SK-N-MC (cell line): ENCODE results near the gene CDK7.

Experiments
- EZH2 ChIP-seq: fragments of 200-600 bp; sonication (generic); IDR thresholded peaks from one replicate; pipeline ENCODE4 v1.6.1; 2017; ENCODE audit warnings: antibody characterized with exemption
- POLR2AphosphoS5 ChIP-seq: IDR thresholded peaks from 2 replicates; pipeline ENCODE4 v1.6.1; 2012; ENCODE audit warnings: mild to moderate bottlenecking, low read depth, low read length, borderline replicate concordance

DNA sequence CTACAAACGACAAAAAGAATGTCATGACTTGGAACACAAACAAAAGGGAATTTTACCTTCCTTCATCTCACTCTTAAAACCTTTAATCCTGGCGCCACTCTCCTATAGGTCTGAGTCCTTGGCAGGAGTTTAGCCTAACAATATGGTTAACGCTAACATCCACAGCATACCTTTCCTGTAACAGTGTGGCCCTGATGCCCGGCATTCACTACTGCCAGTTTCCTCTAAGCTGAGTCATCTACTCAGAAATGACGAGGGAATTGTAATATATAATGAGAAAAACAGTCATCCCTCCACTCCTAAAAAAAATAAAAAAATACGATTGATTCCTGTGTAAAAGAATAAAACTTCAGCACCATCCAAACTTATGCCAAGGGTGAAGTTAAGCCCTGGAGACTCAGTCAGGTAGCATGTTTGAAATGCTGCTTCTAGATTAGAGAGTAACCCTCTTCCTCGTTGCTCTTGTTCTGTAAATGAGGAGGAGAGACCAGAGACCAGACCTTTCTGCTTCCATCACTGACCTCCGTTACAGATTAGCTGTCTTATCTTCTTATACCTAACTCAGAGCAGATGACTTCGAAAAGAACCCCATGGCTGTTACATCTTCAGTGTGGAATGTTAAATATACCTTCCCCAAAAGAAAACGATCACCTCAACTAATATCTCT lies 60.5 kb downstream of the CDK7 start:
- TF ChIP-seq POLR2AphosphoS5 (no peak), EZH2 (no peak)
